Measurements from ENCODE around the gene RHOV.

Gene RHOV

GRCh38 chr15:40902605-40903561, 28.8 kb upstream of the RHOV start:
- DNase-seq, result peak in 1 of 5 experiments; percentile 31

GRCh38 chr15:40901053-40901443, 27.0 kb upstream of the RHOV start:
- DNase-seq, result no peak

DNA sequence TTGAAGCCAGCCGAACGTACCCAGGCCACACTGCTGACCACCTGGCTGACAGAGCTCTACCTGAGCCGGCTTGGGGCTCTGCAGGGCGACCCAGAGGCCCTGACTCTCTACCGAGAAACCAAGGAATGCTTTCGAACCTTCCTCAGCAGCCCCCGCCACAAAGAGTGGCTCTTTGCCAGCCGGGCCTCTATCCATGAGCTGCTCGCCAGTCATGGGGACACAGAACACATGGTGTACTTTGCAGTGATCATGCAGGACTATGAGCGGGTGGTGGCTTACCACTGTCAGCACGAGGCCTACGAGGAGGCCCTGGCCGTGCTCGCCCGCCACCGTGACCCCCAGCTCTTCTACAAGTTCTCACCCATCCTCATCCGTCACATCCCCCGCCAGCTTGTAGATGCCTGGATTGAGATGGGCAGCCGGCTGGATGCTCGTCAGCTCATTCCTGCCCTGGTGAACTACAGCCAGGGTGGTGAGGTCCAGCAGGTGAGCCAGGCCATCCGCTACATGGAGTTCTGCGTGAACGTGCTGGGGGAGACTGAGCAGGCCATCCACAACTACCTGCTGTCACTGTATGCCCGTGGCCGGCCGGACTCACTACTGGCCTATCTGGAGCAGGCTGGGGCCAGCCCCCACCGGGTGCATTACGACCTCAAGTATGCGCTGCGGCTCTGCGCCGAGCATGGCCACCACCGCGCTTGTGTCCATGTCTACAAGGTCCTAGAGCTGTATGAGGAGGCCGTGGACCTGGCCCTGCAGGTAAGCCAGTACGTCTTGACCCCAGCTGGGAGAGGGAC, 26.4 kb upstream of the RHOV start:
- no peak for DNase-seq

DNA sequence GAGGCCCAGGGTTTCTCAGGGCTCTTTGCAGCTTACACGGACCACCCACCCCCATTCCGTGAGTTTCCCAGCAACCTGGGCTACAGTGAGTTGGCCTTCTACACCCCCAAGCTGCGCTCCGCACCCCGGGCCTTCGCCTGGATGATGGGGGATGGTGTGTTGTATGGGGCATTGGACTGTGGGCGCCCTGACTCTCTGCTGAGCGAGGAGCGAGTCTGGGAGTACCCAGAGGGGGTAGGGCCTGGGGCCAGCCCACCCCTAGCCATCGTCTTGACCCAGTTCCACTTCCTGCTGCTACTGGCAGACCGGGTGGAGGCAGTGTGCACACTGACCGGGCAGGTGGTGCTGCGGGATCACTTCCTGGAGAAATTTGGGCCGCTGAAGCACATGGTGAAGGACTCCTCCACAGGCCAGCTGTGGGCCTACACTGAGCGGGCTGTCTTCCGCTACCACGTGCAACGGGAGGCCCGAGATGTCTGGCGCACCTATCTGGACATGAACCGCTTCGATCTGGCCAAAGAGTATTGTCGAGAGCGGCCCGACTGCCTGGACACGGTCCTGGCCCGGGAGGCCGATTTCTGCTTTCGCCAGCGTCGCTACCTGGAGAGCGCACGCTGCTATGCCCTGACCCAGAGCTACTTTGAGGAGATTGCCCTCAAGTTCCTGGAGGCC, 25.6 kb upstream of the RHOV start:
- DNase-seq, result no peak

DNA sequence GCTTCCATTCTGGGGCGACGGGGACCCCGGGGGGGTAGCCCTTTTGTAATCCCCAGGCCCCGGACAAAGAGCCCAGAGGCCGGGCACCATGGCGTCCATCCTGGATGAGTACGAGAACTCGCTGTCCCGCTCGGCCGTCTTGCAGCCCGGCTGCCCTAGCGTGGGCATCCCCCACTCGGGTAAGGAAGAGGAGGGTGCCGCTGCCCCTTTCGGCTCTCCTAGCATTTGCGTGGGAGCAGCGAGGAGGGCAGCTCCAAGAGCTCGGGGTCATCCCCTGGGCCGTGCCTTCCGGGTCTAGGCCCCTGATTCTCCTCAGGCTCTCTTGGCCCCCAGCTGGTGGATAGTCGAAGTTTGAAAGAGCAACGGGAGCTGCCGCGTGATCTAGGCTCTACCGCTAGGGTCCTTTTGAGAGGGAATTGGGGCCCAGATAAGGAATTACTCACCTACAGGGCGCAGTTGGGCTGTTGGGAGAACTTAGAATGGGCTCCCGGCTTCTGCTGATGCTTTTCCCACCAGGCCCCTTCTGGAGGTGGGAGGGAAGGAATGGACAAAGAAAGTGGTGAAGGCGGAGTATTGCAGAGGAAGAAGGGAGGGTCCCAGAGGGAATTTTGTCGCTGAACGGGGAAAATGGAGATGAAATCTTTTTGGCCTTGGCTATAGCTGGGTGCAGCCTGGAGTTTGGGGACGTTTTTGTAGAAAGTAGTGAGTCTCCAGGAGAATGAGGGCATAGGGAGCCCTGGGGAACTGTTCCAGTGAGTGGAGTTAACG, 20.8 kb upstream of the RHOV start:
- DNase-seq, result peak in 4 of 5 experiments; percentile 43 to 79 (median 50)

DNA sequence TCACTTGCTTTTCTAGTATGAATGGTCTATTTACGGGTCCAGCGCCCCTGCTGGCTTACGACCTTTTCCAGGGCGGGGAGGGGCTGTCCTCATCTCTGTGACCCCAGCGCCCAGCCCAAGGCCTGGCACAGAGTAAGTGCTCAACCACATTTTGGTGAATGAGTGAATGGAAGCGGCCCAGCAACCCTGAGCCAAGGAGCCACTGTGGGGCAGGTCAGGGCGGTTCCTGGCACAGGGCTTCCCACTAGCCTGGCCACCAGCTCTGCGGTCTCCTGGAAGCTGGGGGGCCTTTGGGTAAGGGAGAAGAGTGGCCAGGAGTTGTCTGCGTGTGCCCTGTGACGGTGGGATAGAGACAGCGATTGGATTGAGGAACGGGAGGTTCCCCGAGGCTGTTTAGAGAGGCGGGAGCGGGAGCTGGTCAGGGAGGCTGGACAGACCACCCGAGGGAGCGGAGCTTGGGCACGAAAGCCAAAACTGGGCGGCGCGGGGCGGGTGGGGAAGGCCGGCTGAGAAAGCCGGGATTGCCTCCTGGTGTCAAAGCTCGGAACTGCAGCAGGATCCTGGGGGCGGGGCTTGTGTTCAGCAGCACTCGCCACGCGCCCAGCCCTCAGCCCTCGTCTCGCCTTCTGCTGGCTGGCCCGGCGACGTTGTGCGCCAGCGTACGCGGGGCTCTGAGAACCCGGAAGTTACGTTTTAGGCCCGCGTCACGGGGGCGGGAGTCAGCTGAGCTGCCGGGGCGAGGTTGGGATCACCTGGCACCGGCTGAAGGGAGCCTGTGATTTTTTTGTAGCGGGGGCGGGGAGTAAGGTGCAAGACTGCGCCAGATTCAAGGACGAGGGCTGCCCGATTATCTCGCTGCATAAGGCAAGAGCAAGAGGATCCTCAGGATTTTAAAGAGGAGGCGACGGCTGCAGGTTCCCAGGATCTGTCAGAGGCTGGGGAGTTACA, 20.0 kb upstream of the RHOV start, which contains the start of gene VPS18:
TSS of gene VPS18 (plus strand) at position 718 of the 948 bp plus-strand sequence. CDS start 319 bp downstream, outside the sequence.
- DNase-seq, result peak; percentile 96 to 100 (median 98)

DNA sequence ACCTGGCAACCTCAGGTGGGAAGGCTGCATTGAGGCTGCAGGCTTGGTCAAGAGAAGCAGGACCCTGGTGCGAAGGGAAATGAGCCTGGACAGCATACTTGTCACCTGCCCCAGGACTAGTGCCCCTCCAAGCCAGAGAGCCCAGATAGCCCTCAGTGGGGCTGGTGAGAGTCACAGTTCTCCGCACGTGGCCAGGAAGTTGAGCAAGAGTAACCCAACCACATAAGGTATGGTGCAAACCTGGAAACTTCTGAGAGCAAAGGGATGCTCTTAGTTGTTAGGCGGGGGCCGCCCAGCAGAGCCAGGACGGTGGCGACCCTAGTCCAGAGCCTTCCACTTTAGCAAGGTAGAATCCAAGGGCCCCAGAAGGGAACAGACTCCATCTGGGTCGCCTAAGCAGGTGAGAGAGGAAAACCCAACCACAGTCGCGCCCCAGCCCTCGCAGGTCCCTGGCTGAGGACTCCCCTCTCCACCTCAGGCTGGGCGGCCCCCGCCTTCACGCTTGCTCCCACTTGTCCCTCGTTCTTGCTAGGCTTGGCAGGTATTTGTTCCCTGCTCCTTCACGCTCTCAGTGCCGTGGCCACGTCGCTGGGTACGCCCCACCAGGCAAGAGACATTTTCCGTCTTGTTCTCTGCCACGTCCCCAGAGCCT, 19.1 kb upstream of the RHOV start:
- DNase-seq, result peak in 1 of 5 experiments; percentile 44

- DNase-seq, result no peak
These were observed 18.5 kb upstream of the RHOV start for GRCh38 chr15:40892447-40893012.

GRCh38 chr15:40891810-40892446, 17.9 kb upstream of the RHOV start:
- no peak for DNase-seq

- DNase-seq, result no peak
These were observed 17.1 kb upstream of the RHOV start for GRCh38 chr15:40891138-40891537.

DNA sequence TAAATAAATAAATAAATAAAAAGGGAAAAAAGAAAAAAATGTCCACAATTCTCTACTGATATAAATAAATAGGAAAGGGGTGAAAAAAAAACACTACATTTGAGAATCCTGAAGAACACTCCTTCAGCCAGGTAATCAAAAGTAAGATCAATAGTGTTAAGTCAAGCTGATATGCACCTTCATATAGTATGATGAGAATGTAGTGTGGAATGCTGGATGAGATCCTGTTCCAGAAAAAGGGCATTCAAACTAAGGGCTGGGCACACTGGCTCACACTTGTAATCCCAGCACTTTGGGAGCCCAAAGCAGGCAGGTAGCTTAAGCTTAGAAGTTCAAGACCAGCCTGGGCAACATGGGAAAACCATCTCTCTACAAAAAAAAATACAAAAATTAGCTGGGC, 15.1 kb upstream of the RHOV start:
- no peak for DNase-seq

DNA sequence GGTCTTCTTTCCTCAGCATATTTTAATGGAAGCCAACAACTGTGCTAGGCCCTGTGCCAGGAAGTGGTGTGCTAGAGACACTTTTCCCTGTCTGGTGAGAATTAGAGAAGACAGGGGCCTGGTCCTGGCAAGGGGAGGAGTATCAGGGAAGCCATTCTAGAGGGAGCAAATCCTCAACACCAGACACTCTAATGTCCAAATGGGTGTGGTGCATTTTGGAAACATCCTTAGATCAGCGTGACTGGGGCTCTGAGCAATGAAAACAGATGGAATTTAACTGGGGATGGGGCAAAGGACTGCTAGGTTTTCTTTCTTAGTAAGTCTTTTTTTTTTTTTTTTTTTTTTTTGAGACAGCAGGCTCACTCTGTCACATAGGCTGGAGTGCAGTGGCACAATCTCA, 12.6 kb upstream of the RHOV start:
- DNase-seq, result no peak

GRCh38 chr15:40881351-40881750, 7.3 kb upstream of the RHOV start:
- DNase-seq, result no peak

DNA sequence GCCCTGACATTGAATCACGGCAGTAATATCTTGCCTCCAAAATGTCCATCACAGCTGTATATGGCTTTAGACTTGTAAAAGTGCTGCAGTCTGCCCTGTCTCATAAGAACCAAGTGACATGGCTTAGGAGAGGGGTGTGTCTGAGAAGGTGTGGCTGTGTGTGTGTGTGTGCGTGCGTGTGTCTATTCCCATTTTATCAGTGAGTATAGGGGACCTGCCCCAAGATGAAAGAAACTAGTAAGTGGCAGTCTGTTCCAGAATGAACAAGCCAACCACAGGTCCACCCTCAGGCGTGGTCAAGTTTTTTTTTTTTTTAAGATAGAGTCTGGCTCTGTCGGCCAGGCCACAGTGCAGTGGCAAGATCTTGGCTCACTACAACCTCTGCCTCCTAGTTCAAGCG, 5.6 kb upstream of the RHOV start:
- DNase-seq, result no peak

DNA sequence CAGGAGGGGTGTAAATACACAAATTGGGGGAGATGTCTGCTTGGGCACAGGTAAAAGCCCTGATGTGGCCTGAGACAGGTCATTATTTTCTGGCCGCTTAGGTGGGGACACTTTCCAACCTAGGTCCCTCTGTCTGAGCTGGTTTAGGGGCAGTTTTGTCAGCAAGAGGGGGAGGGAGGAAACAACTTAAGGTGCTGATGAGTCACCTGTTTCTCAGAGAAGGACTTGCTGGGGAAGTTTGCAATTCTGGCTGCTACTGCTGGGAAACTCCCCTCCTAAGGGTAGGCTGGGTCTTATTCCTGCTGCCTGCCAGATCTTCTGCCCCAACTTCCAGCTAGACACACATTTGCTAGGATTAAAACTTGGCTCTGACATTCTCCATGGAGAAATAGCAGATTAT, 4.8 kb upstream of the RHOV start:
- DNase-seq, result no peak

DNA sequence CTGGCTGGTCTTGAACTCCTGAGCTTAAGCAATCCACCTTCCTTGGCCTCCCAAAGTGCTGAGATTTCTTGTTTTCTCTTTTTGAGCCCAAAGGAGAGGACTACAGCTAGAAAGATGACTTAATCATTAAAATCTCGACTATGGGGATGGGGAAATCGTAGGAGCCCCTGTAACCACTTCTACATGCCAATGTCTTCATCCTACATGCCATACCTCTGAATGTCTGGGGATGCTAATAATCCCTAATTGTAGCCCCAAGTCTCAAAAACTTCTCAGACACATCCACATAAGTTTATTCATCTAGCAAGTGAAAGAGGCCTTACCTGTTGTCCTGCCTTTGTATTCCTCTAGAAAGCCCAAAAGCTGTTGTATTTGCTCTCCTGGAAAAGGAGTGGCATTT, 3.7 kb upstream of the RHOV start:
- DNase-seq, result no peak

GRCh38 chr15:40875991-40876730, 2.1 kb upstream of the RHOV start:
- DNase-seq, result no peak

DNA sequence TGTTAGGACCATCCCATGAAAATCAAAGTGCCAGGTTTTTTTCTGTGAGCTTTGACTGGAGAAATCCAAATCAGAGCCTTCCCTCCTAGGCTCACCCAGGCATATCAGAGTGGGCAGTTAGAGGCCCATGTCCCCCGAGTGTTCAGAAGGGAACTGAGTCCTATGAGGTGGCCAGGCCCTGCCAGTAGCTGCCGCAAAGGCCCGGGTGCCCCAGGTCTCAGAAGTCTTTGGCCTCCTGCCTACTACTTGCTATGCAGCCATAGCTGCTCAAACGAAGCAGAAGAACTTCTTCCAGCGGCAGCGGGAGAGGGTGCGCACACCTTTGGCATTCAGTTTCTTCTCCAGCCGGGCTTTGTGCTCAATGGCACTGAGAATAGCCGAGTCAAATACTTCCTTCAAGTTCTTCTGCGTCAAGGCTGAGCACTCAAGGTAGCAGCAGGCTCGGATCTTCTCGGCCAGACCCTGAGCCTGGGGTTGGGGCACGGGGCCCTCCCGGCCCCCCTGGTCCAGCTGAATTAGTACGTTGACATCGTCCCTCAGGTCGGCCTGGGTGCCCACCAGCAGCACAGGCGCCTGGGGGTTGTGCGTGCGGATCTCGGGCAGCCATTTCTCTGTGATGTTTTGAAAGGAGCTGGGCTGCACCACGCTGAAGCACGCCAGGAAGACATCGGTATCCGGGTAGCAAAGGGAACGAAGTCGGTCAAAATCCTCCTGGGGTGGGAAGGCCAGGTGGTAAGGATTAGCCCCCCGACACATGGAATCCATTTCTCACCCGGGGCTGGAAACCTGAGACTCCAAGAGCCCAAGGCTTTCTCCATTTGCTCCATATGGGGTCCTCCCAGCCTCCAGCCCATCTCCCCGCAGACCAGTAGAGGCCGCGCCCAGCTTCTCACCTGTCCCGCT, 992 bp downstream of the RHOV start:
- no peak for DNase-seq

All from T-helper 2 cell (primary cell).